IPS-18c (cell line): ENCODE measurements around the gene CD5L.

Experiments used
- H3K4me3 ChIP-seq: 2 replicates; pipeline ENCODE4 v1.7.0; 2013; ENCODE audit warnings: low read depth, mild to moderate bottlenecking, low read length, moderate library complexity; ENCODE audit not compliant: insufficient read depth
- H3K9me3 ChIP-seq: one replicate; pipeline ENCODE4 v1.6.1; 2013; ENCODE audit warnings: mild to moderate bottlenecking, low read length, moderate library complexity; ENCODE audit not compliant: control insufficient read depth, insufficient read depth

CD5L gene

DNA sequence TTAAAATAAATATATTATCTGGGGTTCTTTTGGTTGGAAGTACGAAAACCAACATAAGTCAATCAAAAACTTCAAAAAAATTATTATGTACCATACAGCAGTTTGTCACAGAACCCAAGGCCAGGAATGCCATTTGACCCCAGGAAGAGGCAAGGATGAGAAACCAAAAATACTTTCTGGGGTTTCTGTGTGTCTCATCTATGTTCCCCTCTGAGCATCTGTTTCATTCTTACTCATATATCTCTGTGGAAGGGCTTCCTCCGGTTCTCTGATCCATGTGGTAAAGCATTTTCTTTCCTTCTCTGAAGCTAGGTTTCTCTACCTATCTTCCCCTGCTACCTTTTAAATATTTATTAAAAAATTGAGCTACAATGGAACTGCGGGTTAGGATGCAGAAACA is 11.9 kb downstream of the CD5L start:
- Histone ChIP-seq H3K9me3 (no peaks in the 10 kb centered on the region), H3K4me3 (no peak overlapping the region)

DNA sequence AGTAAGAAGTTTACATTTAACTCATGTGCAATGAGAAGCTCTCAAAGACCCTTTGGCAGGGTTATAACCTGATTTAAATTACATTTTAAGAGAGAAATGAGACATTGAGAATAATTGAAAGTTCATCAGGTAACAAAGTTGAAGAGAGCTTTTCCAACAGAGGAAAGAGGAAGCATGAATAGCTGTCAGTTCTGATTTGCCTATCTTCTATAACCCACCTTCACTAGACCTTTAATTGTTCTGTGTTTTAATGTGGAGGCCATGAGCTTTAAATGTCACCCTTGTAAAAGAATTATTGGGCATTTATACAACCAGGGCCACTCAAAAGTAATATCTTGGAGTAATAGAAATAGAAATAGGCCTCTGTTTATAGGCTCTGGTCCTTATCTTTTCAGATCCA is 12.4 kb downstream of the CD5L start:
- Histone ChIP-seq H3K9me3 (no peaks in the 10 kb centered on the region), H3K4me3 (no peak overlapping the region)

DNA sequence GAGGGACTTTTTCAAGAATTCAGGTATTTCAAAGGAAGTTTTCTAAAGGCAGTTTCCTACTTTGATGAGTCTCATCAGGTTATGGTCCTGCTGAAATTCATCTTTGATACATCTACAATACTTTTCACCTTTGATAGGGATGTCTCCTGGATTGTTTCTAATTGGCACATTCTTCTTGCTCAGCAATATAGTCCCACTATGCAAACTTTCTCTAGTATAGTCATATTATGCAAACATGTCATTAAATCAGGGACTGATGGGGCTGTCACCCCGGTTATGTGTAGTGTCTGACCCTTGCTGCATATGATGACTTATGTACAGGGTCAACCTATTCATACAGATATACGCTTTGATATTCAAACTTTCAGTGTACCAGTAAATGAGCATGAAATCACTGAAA is 21.3 kb downstream of the CD5L start:
- no peaks in the 10 kb centered on the region for H3K9me3 ChIP-seq
- no peak overlapping the region for H3K4me3 ChIP-seq

DNA sequence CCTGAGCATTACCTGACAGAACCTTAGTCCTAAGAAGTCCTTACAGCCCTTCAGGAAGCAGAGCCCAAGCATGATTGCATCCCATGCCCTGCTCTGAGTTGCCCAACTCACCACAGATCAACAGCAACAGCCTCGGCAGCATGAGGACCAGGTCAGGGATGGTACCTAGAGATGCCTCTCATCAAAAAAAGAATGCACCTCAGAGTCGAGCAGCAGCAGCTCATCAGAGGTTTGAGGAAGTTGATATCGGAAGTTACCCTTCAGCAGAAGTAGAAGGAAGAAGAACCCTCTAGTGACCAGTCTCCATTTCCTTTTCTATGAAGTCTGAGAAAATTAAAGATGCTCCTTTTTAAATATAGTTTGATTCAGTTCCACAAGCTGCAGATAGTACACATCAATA is 21.7 kb downstream of the CD5L start, which contains the start of gene FCRL1:
Gene FCRL1 (minus strand): TSS at position 225 of the 400 bp plus-strand sequence. CDS start 83 bp downstream, at position 142.
- Histone ChIP-seq H3K4me3 (no peak within 1 kb of the TSS), H3K9me3 (no peaks in the 10 kb centered on the region)

DNA sequence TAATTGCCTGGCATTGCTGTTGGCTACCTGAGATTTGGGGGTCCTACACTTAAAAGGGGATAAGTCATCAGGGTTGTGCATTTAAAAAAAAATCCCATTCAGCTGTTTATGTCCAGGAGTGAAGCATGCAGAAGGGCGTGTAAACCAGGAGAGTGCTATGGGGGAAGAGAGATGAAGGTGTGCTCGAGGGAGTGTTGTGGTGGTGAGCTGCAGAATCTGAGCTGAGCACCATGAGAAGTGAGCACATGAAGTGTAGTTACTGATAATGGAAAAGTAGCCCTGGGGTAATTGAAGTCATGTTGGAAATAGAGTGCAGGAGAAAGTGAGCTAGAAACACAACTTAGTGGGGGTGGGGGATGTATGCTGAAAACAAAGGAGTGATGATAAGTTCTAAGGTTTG is 22.4 kb downstream of the CD5L start:
- no peaks in the 10 kb centered on the region for H3K9me3 ChIP-seq
- no peak overlapping the region for H3K4me3 ChIP-seq

DNA sequence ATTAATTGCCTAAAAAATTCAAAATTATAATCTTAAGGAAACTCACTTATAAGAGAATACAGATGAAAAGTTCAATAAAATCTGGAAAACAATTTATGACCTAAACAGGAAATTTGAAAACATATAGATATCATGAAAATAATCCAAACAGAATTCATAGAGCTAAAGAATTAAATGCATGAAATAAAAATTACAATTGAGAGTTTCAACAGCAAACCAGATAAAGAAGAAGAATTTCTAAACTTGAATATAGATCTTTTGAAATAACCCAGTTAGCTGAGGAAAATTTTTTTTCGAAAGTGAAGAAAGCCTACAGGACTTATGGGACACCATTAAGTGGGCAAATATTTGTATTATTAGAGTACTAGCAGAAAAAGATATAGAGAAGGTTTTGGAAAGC is 28.3 kb downstream of the CD5L start:
- H3K9me3 ChIP-seq: no peaks in the 10 kb centered on the region

DNA sequence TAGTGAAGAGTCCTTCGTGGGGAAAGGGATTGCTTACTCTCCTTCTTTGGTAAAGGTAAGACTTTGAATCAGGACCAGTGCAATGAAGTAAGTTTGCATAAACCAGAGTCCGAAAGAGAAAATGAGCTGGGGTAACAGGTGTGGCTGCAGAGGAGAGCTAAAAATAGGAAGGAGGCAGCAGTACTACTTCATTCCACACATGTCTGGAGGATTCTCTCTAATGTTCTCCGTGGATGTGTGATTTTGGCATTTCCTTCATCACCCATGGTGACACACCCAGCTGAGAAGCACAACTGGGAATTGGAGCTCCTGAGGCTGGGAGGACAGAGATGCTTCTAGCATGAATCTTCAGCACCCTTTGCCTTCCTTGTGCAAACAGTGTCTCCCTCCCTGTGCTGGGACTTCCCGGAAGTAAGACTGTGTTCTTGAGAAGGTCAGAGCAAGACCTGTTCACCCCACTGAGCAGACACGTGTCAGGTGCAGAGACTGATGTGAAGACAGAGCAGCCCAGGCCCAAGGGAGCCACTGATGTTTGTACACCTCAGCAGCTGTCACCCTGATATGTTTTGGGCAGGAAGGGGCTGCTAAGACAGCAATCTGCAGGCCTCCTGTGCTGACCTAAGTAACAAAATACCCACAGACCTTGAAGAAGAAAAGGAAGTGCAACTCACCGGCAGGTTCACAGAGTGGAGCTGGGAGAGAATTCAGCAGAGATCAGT is 35.0 kb downstream of the CD5L start:
- H3K9me3 ChIP-seq: peaks cover 2% of the 10 kb centered on the region
- no peak overlapping the region for H3K4me3 ChIP-seq

More for the DNA sequence above, 28.3 kb downstream of the CD5L start:
- H3K4me3 ChIP-seq: no peak overlapping the region

DNA sequence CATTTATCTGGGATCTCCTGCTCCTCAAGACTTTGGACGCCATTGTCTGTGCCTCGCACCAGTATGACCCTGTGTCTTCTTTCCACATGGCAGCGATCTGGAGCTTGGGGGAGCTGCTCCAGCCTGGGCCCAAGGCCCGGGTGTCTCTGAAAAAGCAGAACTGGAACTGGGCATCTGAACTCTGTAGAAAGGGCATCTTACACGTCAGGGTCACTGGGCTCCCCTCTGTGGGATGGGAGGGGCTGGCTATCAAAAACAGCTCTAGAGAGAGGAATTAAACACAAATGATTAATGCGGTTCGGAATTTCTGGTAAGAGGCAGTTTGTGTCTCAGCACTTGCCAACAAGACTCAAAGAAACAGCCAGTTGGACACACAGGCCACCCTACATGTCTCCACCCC is 37.8 kb downstream of the CD5L start:
- Histone ChIP-seq H3K4me3 (no peak overlapping the region), H3K9me3 (peaks cover 2% of the 10 kb centered on the region)

DNA sequence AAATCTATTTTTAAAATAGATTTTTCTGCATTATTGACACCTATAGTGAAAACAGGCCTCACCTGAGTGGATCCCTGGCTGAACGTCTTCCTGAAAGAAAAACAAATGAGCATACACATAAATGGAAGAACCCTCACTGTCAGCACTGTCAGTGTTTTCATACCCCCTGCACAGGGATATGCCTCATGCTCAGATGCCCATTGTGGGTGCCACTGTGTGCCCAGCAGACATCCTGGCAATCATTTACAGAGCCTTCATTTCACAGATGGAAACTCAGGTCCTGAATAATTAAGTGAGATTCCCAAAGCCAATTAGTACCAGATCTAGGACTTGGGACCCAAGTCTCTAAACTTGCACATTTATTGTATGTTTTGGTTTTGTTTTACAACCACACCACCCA is 41.6 kb downstream of the CD5L start:
- H3K4me3 ChIP-seq: no peak overlapping the region
- H3K9me3 ChIP-seq: peaks cover 2% of the 10 kb centered on the region

DNA sequence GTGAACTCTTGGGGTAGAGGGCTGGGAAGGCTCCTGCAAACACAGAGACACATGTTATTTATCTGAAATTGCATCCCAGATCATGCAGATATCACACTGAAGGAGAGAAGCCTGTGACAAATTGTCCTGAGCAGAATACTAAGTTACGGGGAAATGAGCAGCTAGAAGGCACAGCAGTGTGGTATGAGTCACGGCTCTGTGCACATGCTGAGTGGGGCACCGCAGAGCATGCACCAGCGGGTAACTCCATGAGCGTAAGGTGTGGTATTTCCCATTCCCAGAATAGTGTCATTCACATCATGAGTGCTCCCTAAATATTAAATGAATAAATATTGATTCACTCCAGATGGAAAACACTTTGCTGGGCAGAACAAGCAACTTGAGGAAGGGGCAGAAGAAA is 43.4 kb downstream of the CD5L start:
- Histone ChIP-seq H3K9me3 (peaks cover 2% of the 10 kb centered on the region), H3K4me3 (no peak overlapping the region)

DNA sequence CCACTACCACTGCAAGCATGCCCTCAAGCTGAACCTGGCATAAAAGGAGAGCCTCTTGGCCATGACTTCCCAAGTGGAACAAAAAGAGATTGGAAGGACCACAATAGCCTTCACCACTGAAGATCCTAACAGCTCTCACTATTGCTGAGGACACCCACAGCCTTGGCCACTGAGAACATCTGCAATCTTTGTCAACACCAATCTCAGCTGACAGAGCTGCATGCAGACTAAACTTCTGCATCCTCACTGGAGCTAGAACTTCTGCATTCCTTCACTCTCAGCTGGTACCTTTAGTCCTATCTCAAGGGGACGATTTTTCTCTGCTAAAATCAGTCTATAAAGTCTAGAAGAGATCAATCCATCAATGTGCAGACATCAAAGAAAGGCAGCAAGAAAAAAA is 56.4 kb downstream of the CD5L start:
- H3K9me3 ChIP-seq: no peaks in the 10 kb centered on the region
- no peak overlapping the region for H3K4me3 ChIP-seq

DNA sequence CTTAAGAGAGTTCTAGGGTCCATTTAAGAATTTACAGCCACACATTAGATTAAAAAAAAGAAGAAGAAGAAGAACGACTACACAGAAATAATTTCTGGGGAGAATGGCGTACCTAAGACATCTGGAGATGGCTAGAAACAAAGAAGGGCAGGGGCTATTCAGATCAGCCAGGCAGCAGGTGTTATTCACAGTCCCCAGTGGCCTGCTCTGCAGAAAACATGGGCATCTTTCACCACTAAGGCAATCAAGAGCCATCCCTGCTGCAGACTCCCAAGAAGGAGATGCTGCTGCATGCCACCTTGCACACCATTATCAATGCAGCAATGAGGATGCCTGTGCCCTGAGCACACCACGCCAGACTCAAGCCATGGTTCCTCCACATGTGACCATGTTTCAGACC is 56.8 kb downstream of the CD5L start:
- no peaks in the 10 kb centered on the region for H3K9me3 ChIP-seq
- no peak overlapping the region for H3K4me3 ChIP-seq

DNA sequence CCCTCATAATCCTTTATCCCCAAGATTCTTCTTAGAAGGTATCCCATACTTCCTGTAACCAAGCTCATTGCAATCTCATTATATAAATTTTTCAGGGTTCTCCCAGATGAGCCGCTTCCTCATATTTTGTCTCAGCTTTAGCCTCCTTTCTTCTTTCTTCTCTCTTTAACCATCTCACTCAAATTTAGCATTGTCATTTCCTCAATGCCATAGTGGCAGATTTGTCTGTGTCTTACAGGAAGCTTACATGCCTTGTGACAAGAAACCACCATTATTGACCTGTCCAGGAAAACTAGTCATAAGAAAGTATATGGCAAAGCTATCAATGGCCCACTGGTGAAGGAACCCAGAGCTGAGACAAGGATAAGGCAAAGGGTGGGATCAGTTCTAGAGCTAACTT is 58.7 kb downstream of the CD5L start:
- H3K4me3 ChIP-seq: no peak overlapping the region
- no peaks in the 10 kb centered on the region for H3K9me3 ChIP-seq

DNA sequence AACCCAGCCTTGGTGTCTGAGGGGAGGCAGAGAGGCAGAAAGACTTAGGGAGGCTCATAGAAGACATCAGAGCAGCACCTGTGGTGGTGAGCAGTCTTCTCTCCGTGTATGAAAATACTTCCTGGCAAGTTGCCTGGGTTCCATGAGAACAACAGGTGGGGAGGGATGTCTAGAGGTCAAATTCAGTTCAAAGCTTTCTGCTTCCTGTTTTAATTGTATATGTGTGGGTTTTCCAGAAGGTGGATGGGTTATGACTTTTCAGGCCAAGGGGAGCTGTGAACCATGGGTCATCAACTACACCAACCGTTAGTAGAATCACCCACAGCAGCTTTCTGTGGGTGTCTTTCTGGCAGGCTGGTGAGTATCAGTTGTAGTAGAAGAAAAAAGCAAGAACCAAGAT is 60.6 kb downstream of the CD5L start:
- H3K9me3 ChIP-seq: no peaks in the 10 kb centered on the region
- H3K4me3 ChIP-seq: no peak overlapping the region
